Motor neuron (in vitro differentiated cells): ENCODE data around the gene LRRC8E. TPM values are rescaled to one million over a fixed set of nuclear protein-coding genes. Genes with fewer than 3 reads are reported as not detected.

Experiments used
- ATAC-seq, 8 experiments: fragments of 200-7000 bp; cut with Tn5 transposase; replicated peaks in 6 of 8; 2 replicates each; pipeline ENCODE4 v1.8.0; 2021; ENCODE audit warnings: mild to moderate bottlenecking in 8 of 8, moderate library complexity in 8 of 8
- H3K27ac ChIP-seq, 2 donors: fragments of 250-450 bp; sonication (Bioruptor Pico); 2 replicates each; pipeline ENCODE4 v1.9.0; 2021; ENCODE audit warnings: antibody characterized with exemption in 2 of 2, mild to moderate bottlenecking in 2 of 2, moderate library complexity in 1 of 2
- H3K4me1 ChIP-seq, 2 donors: fragments of 250-450 bp; sonication (Bioruptor Pico); replicated peaks in 1 of 2; 2 replicates each; pipeline ENCODE4 v1.6.1; 2021; ENCODE audit warnings: antibody characterized with exemption in 2 of 2, mild to moderate bottlenecking in 2 of 2, moderate library complexity in 1 of 2
- H3K4me3 ChIP-seq, 5 donors: fragments of 250-450 bp; sonication (Bioruptor Pico); 2 replicates each; pipeline ENCODE4 v1.9.0; 2021; ENCODE audit warnings: antibody characterized with exemption in 5 of 5, mild to moderate bottlenecking in 5 of 5, moderate library complexity in 4 of 5
- WGBS, 10 experiments: fragments of 450-650 bp; shearing (Covaris generic); methylation state at CpG; one replicate each; pipeline ENCODE4 v1.0.0; 2022; 5-methylcytosine and 5-hydroxymethylcytosine counted together
- in situ Hi-C, 9 experiments: fragments of 400-800 bp; cut with MboI; loops; one replicate each; pipeline ENCODE4 v1.15.0; 2021; ENCODE audit warnings: low sequenced_read_pairs in 9 of 9, low pct_unique_long_range_greater_than_20kb in 2 of 9; ENCODE audit not compliant: unreplicated experiment in 9 of 9
- total RNA-seq, 8 experiments: library from RNA; unstranded; fragments of 300-600 nt; gene quantifications; 2 replicates each; pipeline versions ENCODE4 v1.2.3 to v1.2.4, GENCODE V29; 2022

LRRC8E gene
- total RNA-seq, 8 experiments from 2014 or later, result 0.16 to 3.1 (median 1.4) TPM; not detected in 1

- peak within 1 kb of the TSS; percentile 46 to 85 for H3K27ac ChIP-seq
- ATAC-seq, result peak in 6 of 8 experiments; percentile 14 to 44 (median 24)
- WGBS, 10 experiments, result 7% methylated on average over 6 of the region's 88 CpGs; no CpG with 5 or more reads in 9 of the 10 experiments
- in situ Hi-C loops, result no loop called here
- peaks cover 23% of the 10 kb centered on the region in 2 donors for H3K4me1 ChIP-seq
- H3K4me3 ChIP-seq, result peak within 1 kb of the TSS; percentile 46 to 85 (median 79)
Measured at GRCh38 chr19:7874076-7874896, 14.0 kb upstream of the LRRC8E start, which contains the start of gene PRR36. Gene PRR36, minus strand, starts transcription at chr19:7874390. Its CDS starts 701 bp downstream, at chr19:7873689.

- no peak for ATAC-seq
- WGBS, 10 experiments, result 20 to 61% (median 38%) methylated on average over 1 to 4 of the region's 12 CpGs; no CpG with 5 or more reads in 6 of the 10 experiments
- in situ Hi-C loops, result no loop called here
- Histone ChIP-seq H3K27ac (peak overlapping the region; percentile 46 to 85), H3K4me3 (peak overlapping the region; percentile 46 to 85 (median 79)), H3K4me1 (peaks cover 23% of the 10 kb centered on the region in 2 donors)
Measured at GRCh38 chr19:7874897-7875273, 13.4 kb upstream of the LRRC8E start.

GRCh38 chr19:7877249-7877836 is 11.0 kb upstream of the LRRC8E start:
- ATAC-seq, result no peak
- H3K27ac ChIP-seq, result no peak overlapping the region
- H3K4me1 ChIP-seq, result peaks cover 13 to 14% of the 10 kb centered on the region in 2 donors
- no peak overlapping the region for H3K4me3 ChIP-seq
- WGBS, 10 experiments, result 33 to 100% (median 80%) methylated on average over 1 to 6 of the region's 6 CpGs; no CpG with 5 or more reads in 2 of the 10 experiments
- in situ Hi-C loops, result no loop called here

- Histone ChIP-seq H3K4me3 (no peak overlapping the region), H3K4me1 (peaks cover 4 to 6% of the 10 kb centered on the region in 2 donors), H3K27ac (no peak overlapping the region)
- no peak for ATAC-seq
- WGBS, 10 experiments, result 45 to 87% (median 85%) methylated on average over 2 to 4 of the region's 18 CpGs; no CpG with 5 or more reads in 7 of the 10 experiments
- in situ Hi-C loops, result no loop called here
Measured at GRCh38 chr19:7879111-7879807, 9.1 kb upstream of the LRRC8E start.

GRCh38 chr19:7879836-7880235 is 8.5 kb upstream of the LRRC8E start:
- Histone ChIP-seq H3K27ac (no peak overlapping the region), H3K4me3 (no peak overlapping the region), H3K4me1 (peaks cover 2 to 4% of the 10 kb centered on the region in 2 donors)
- in situ Hi-C loops, result no loop called here
- peak in 1 of 8 experiments; percentile 97 for ATAC-seq
- 20 to 100% (median 82%) methylated on average over 1 to 11 of the region's 19 CpGs; no CpG with 5 or more reads in 2 of the 10 experiments for WGBS, 10 experiments

DNA sequence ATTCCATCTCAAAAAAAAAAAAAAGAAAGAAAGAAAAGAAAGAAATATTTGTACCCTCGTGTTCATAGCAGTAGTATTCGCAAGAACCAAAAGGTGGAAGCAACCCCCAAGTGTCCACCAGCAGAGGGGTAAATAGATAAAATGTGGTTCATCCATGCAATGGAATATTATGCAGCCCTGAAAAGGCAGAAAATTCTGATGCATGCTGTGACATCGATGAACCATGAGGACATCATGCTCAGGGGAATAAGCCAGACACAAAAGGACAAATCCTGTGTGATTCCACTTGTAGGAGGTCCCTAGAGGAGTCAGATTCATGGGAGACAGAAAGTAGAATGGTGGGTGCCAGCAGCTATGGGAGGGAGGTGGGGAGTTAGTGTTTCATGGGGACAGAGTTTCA is 6.4 kb upstream of the LRRC8E start:
- ATAC-seq, result no peak
- Histone ChIP-seq H3K27ac (no peak overlapping the region), H3K4me3 (no peak overlapping the region), H3K4me1 (no peaks in the 10 kb centered on the region)
- in situ Hi-C loops, result no loop called here
- 48 to 100% (median 81%) methylated on average over 1 to 3 of the region's 3 CpGs for WGBS, 10 experiments

- H3K4me1 ChIP-seq, result peaks cover 0 to under 1% of the 10 kb centered on the region in 2 donors
- in situ Hi-C loops, result no loop called here
- no peak for ATAC-seq
- WGBS, 10 experiments, result 80 to 100% (median 100%) methylated on average over 1 to 4 of the region's 4 CpGs; no CpG with 5 or more reads in 1 of the 10 experiments
- no peak overlapping the region for H3K27ac ChIP-seq
- H3K4me3 ChIP-seq, result no peak overlapping the region
Measured at GRCh38 chr19:7883105-7883504, 5.2 kb upstream of the LRRC8E start.

DNA sequence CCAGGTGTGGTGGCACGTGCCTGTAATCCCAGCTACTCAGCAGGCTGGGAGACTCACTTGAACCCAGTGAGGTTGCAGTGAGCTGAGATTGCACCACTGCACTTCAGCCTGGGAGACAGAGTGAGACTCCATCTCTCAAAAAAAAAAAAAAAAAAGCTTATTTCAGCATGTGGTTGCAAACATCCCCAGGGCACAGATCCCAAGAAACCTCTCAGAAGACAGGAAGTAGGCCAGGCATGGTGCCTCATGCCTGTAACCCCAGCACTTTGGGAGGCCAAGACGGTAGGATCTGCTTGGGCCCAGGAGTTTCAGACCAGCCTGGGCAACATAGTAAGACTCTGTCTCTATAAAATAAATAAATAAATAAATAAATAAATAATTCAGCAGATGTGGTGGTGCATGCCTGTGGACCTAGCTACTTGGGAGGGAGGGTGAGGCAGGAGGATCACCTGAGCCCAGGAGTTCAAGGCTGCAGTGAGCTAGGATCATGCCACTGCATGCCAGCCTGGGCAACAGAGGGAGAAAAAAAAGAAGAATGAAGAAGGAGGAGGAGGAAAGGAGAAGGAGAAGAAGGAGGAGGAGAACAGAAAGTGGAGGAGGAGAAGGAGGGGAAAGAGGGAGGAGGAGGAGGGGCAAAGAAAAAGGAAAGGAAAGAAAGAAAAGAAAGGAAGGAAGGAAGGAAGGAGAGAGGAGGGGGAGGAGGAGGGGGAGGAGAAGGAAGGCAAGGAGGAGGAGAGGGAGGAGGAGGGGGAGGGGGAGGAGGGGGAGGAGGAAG is 4.3 kb upstream of the LRRC8E start:
- in situ Hi-C loops, result no loop called here
- WGBS, 10 experiments, result 20 to 83% (median 60%) methylated on average over 1 of the region's 2 CpGs; no CpG with 5 or more reads in 5 of the 10 experiments
- Histone ChIP-seq H3K4me1 (peaks cover 0 to 6% of the 10 kb centered on the region in 2 donors), H3K27ac (no peak overlapping the region), H3K4me3 (no peak overlapping the region)
- ATAC-seq, result no peak

DNA sequence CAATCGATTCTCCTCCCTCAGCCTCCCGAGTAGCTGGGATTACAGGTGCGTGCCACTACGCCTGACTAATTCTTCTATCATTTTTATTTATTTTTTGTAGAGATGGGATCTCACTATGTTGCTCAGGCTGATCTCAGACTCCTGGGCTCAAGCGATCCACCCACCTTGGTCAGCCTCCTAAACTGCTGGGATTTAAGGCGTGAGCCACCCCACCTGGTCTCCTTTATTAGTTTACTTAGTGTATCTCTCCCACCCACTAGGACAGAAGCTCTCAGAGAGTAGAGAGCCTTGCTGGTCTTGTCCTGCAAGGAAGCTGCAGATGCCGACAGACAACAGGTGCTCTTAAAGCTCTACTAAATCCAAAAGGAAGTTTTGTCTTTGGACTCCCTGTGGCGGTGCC is 2.5 kb upstream of the LRRC8E start:
- Histone ChIP-seq H3K4me1 (peaks cover 0 to 6% of the 10 kb centered on the region in 2 donors), H3K4me3 (no peak overlapping the region), H3K27ac (no peak overlapping the region)
- ATAC-seq, result no peak
- in situ Hi-C loops, result no loop called here
- 44 to 100% (median 86%) methylated on average over 1 to 7 of the region's 8 CpGs; no CpG with 5 or more reads in 1 of the 10 experiments for WGBS, 10 experiments

- H3K27ac ChIP-seq, result no peak overlapping the region
- 63 to 100% (median 73%) methylated on average over 1 to 7 of the region's 16 CpGs; no CpG with 5 or more reads in 6 of the 10 experiments for WGBS, 10 experiments
- no peak overlapping the region for H3K4me3 ChIP-seq
- peaks cover 0 to 6% of the 10 kb centered on the region in 2 donors for H3K4me1 ChIP-seq
- in situ Hi-C loops, result no loop called here
- peak in 1 of 8 experiments; percentile 7 for ATAC-seq
Measured at GRCh38 chr19:7887408-7888144, 734 bp upstream of the LRRC8E start.

DNA sequence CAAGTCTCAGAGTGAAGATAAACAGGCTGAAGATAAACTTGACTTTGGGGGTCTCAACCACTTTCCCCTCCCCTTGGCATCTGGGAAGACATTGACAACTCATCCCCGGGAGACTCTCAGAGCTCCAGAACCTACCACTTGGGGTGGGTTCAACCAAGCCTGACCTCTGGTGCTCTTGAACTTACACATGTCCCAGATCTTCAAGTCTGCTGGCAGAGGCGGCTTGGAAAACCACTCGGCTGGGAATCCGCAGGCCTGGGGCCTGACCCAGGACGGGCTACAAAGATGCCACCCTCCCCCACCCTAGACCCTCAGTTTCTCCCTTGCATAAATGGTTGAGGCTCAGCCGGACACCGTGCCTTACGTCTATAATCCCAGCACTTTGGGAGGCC is 512 bp downstream of the LRRC8E start:
- Histone ChIP-seq H3K4me1 (peaks cover 0 to 6% of the 10 kb centered on the region in 2 donors), H3K4me3 (no peak overlapping the region), H3K27ac (no peak overlapping the region)
- WGBS, 10 experiments, result 17 to 100% (median 74%) methylated on average over 1 to 3 of the region's 8 CpGs; no CpG with 5 or more reads in 6 of the 10 experiments
- in situ Hi-C loops, result no loop called here
- ATAC-seq, result peak in 1 of 8 experiments; percentile 5
